SU-DHL-6 (cell line): ENCODE measurements around the gene RAD9B.

Experiments
- H2AFZ ChIP-seq: fragments of 200-600 bp; sonication (generic); 2 replicates; pipeline ENCODE4 v1.6.1; 2014; ENCODE audit warnings: low read depth, mild to moderate bottlenecking, moderate library complexity, mixed read lengths, antibody characterized with exemption, low read length; ENCODE audit not compliant: severe bottlenecking
- H3F3A ChIP-seq: fragments of 200-600 bp; shearing (Covaris generic); 2 replicates; pipeline ENCODE4 v1.6.0; 2016; ENCODE audit warnings: antibody characterized with exemption, mild to moderate bottlenecking; ENCODE audit not compliant: insufficient read depth
- H3K27ac ChIP-seq: fragments of 200-600 bp; sonication (generic); 2 replicates; pipeline ENCODE4 v1.5.1; 2016; ENCODE audit warnings: low read depth, mild to moderate bottlenecking, low read length, moderate library complexity, mixed read lengths
- H3K27me3 ChIP-seq: fragments of 200-600 bp; sonication (generic), shearing (Covaris generic); 2 replicates; pipeline ENCODE4 v1.6.0; 2014; ENCODE audit warnings: mild to moderate bottlenecking, low read length
- H3K36me3 ChIP-seq: fragments of 200-600 bp; sonication (generic); 2 replicates; pipeline ENCODE4 v1.6.1; 2014; ENCODE audit warnings: mild to moderate bottlenecking, low read length, mixed read lengths
- H3K4me2 ChIP-seq: fragments of 300-600, 200-600 bp; shearing (Covaris generic), sonication (generic); 2 replicates; pipeline ENCODE4 v1.6.0; 2014; ENCODE audit warnings: low read length, low read depth, mild to moderate bottlenecking; ENCODE audit not compliant: poor library complexity, severe bottlenecking
- H3K4me3 ChIP-seq: fragments of 200-600 bp; sonication (generic); 2 replicates; pipeline ENCODE4 v1.5.1; 2014; ENCODE audit warnings: antibody characterized with exemption, low read length, mild to moderate bottlenecking, mixed read lengths; ENCODE audit not compliant: insufficient read depth, poor library complexity, severe bottlenecking
- H3K79me2 ChIP-seq: fragments of 200-600 bp; sonication (generic); 2 replicates; pipeline ENCODE4 v1.6.1; 2014; ENCODE audit warnings: mild to moderate bottlenecking, low read length, moderate library complexity; ENCODE audit not compliant: insufficient read depth
- H3K9ac ChIP-seq: fragments of 200-600 bp; sonication (generic); 2 replicates; pipeline ENCODE4 v1.7.0; 2014; ENCODE audit warnings: mild to moderate bottlenecking, low read length
- H3K9me2 ChIP-seq: fragments of 200-600 bp; sonication (generic); replicated peaks from 2 replicates; pipeline ENCODE4 v1.6.1; 2014; ENCODE audit warnings: low read length; ENCODE audit not compliant: insufficient read depth
- H3K9me3 ChIP-seq: fragments of 200-600 bp; sonication (generic); 2 replicates; pipeline ENCODE4 v1.6.1; 2014; ENCODE audit warnings: low read length, mixed read lengths; ENCODE audit not compliant: insufficient read depth
- H4K20me1 ChIP-seq: fragments of 200-600 bp; sonication (generic); 2 replicates; pipeline ENCODE4 v1.6.1; 2014; ENCODE audit warnings: low read depth, mild to moderate bottlenecking, antibody characterized with exemption, low read length, moderate library complexity, mixed read lengths
- CTCF ChIP-seq: fragments of 200-600 bp; sonication (generic); IDR thresholded peaks from one replicate; pipeline ENCODE4 v1.5.1; 2017; ENCODE audit warnings: antibody characterized with exemption, mild to moderate bottlenecking, low read length, moderate library complexity; ENCODE audit not compliant: insufficient read depth, poor library complexity, severe bottlenecking
- EZH2phosphoT487 ChIP-seq: fragments of 200-600 bp; sonication (generic), shearing (Covaris generic); conservative IDR thresholded peaks from 2 replicates; pipeline ENCODE4 v1.6.1; 2018; ENCODE audit warnings: mild to moderate bottlenecking, antibody characterized with exemption, low read length, moderate library complexity, mixed read lengths

The RAD9B gene

GRCh38 chr12:110538869-110539622, 36.9 kb downstream of the RAD9B start:
- Histone ChIP-seq H3K79me2 (no peaks in the 10 kb centered on the region), H3K9me3 (no peaks in the 10 kb centered on the region), H3K27me3 (no peaks in the 10 kb centered on the region), H4K20me1 (no peaks in the 10 kb centered on the region), H3K9ac (no peak overlapping the region), H3K4me2 (no peak overlapping the region), H3K9me2 (no peaks in the 10 kb centered on the region), H3F3A (no peaks in the 10 kb centered on the region), H2AFZ (no peak overlapping the region), H3K27ac (no peak overlapping the region), H3K4me3 (no peak overlapping the region), H3K36me3 (peaks cover 19% of the 10 kb centered on the region; the same call in 1 of the 2 replicates)
- no peak for TF ChIP-seq CTCF

GRCh38 chr12:110540048-110540447, 37.9 kb downstream of the RAD9B start:
- H3K36me3 ChIP-seq = peaks cover 19% of the 10 kb centered on the region; the same call in 1 of the 2 replicates
- H3K4me3 ChIP-seq = no peak overlapping the region
- no peak overlapping the region for H2AFZ ChIP-seq
- no peak overlapping the region for H3K27ac ChIP-seq
- H3K4me2 ChIP-seq = no peak overlapping the region
- no peaks in the 10 kb centered on the region for H3K27me3 ChIP-seq
- no peaks in the 10 kb centered on the region for H4K20me1 ChIP-seq
- no peaks in the 10 kb centered on the region for H3K9me3 ChIP-seq
- no peak overlapping the region for H3K9ac ChIP-seq
- no peak for TF ChIP-seq CTCF
- no peak for TF ChIP-seq EZH2phosphoT487
- H3K9me2 ChIP-seq = no peaks in the 10 kb centered on the region
- H3K79me2 ChIP-seq = no peaks in the 10 kb centered on the region
- H3F3A ChIP-seq = no peaks in the 10 kb centered on the region

DNA sequence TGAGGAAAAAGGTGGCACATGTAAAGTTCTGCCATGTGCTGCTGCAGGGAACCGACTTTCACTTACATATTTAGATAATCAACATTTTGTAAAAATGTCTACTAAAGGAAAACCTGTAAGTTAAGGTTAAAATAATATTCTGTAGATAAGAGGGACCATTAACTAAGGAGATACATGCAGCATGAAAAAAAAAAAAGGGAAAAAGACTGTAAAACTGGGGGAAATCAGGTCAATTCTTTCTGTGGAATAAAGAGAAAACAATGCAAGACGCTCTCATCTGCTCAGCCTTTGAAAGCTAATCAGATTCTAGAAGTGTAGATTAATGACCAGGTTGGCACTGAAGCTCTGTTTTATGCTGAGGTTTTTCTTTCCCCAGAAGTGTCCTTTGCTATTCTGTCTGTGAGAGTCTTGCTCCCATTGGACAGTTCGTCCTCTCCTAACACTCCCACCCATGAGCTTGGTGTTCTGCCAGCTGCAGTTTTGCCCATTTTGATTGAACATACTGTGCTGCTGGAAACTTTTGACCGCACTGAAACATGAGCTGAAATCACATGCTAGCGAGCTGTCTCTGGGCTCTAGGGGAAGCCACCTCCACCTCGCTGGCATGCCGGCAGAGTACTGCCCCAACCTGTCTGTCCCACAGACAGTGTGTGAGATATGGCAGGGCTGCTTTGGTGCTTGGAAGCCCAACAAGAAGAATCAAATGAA, 41.3 kb downstream of the RAD9B start:
- Histone ChIP-seq H3K4me3 (no peak overlapping the region), H3F3A (no peaks in the 10 kb centered on the region), H3K79me2 (peaks cover 27% of the 10 kb centered on the region), H4K20me1 (no peaks in the 10 kb centered on the region), H3K9ac (no peak overlapping the region), H3K36me3 (peaks cover 14% of the 10 kb centered on the region; the same call in 1 of the 2 replicates), H3K27me3 (no peaks in the 10 kb centered on the region), H2AFZ (no peak overlapping the region), H3K27ac (no peak overlapping the region), H3K4me2 (no peak overlapping the region), H3K9me3 (no peaks in the 10 kb centered on the region), H3K9me2 (no peaks in the 10 kb centered on the region)
- TF ChIP-seq EZH2phosphoT487 (no peak), CTCF (no peak)
